ENCODE data around the gene NFASC. TPM values are rescaled to one million over a fixed set of nuclear protein-coding genes. Genes with fewer than 3 reads are reported as not detected.

The NFASC gene
- total RNA-seq, 1 experiment from 2014 or later = 16.9 TPM

GRCh38 chr1:205061665-205062069, 191.0 kb downstream of the NFASC start:
- ChIA-PET POLR2A (no interaction called here), CTCF (interaction anchor here (0.6 to 4.4 kb wide), 35 partner anchors 9 to 920 kb away, joined by 3 to 78 read pairs (median 4); no protein-coding TSS in a partner anchor)
- Histone ChIP-seq H3K4me1 (ENCODE audit: control insufficient read depth, insufficient read depth, low read length) (no peaks in the 10 kb centered on the region; the same call in 1 of the 2 replicates), H3K36me3 (ENCODE audit: control insufficient read depth, insufficient read depth, low read length) (no peaks in the 10 kb centered on the region), H3K9me3 (ENCODE audit: control insufficient read depth, insufficient read depth, low read depth, low read length) (no peaks in the 10 kb centered on the region), H3K4me3 (ENCODE audit: low read depth in 2 of 2, low read length in 2 of 2) (no peak overlapping the region), H3K27me3 (ENCODE audit: control insufficient read depth, insufficient read depth, low read length) (no peaks in the 10 kb centered on the region), H3K27ac (ENCODE audit: low read length) (no peak overlapping the region)
- DNase-seq (ENCODE audit: low read depth, low spot score) (peak; percentile 36), ATAC-seq (peak; percentile 76)
- intact Hi-C loops (cut with micrococcal nuclease; ENCODE audit: unreplicated experiment) (loop anchor here (1.0 to 10.0 kb wide), 2 partner anchors 72 to 257 kb away; no protein-coding TSS in a partner anchor), in situ Hi-C loops (cut with HindIII; ENCODE audit: low pct_unique_long_range_greater_than_20kb, low sequenced_read_pairs) (no loop called here)
- TF ChIP-seq TCF7L2 (IDR thresholded peaks at IDR 0.05; ENCODE audit: low read depth, low read length) (no peak), POLR2AphosphoS5 (IDR thresholded peaks at IDR 0.05; ENCODE audit: low read depth, low read length) (no peak), CTCF (IDR thresholded peaks at IDR 0.05) (peak; percentile 94)
- no TSS peak for BruUV-seq (replicated peaks)

DNA sequence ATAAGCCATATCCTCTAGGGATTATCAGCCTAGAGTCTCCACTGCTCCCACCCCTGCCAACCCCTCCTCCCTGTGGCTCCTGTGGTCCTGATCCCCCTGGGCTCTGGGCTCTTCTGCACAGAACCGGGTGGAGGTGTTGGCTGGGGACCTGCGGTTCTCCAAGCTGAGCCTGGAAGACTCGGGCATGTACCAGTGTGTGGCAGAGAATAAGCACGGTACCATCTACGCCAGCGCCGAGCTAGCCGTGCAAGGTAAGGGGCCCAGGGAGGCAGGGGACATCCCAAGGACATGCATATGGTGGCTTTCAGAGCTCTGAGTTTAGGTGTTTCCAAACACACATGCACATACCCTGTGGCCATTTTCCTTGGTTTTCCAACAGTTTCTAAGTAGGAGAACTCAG, 191.7 kb downstream of the NFASC start:
- TF ChIP-seq TCF7L2 (IDR thresholded peaks at IDR 0.05; ENCODE audit: low read depth, low read length) (no peak), POLR2AphosphoS5 (IDR thresholded peaks at IDR 0.05; ENCODE audit: low read depth, low read length) (no peak), REST (IDR thresholded peaks at IDR 0.05; ENCODE audit: insufficient read depth in 1 of 2, low read depth in 2 of 2, low read length in 1 of 2) (no peak), SIN3A (IDR thresholded peaks at IDR 0.05; ENCODE audit: borderline replicate concordance, insufficient read depth, low read depth, low read length) (no peak), CTCF (IDR thresholded peaks at IDR 0.05) (no peak)
- BruUV-seq (replicated peaks) = no TSS peak
- ChIA-PET POLR2A (no interaction called here), CTCF (interaction anchor here (0.7 to 4.4 kb wide), 10 partner anchors 14 to 195 kb away, joined by 3 to 78 read pairs (median 4); no protein-coding TSS in a partner anchor)
- Histone ChIP-seq H3K36me3 (ENCODE audit: control insufficient read depth, insufficient read depth, low read length) (no peaks in the 10 kb centered on the region), H3K27ac (ENCODE audit: low read length) (no peak overlapping the region), H3K4me3 (ENCODE audit: low read depth in 2 of 2, low read length in 2 of 2) (no peak overlapping the region), H3K27me3 (ENCODE audit: control insufficient read depth, insufficient read depth, low read length) (no peaks in the 10 kb centered on the region), H3K9me3 (ENCODE audit: control insufficient read depth, insufficient read depth, low read depth, low read length) (no peaks in the 10 kb centered on the region), H3K4me1 (ENCODE audit: control insufficient read depth, insufficient read depth, low read length) (no peaks in the 10 kb centered on the region; the same call in 1 of the 2 replicates)
- ATAC-seq (no peak), DNase-seq (ENCODE audit: low read depth, low spot score) (no peak)
- in situ Hi-C loops (cut with HindIII; ENCODE audit: low pct_unique_long_range_greater_than_20kb, low sequenced_read_pairs) = no loop called here
- intact Hi-C loops (cut with micrococcal nuclease; ENCODE audit: unreplicated experiment) = loop anchor here (10.0 kb wide), 1 partner anchor 258 kb away; no protein-coding TSS in a partner anchor
